ENCODE data around the gene CCDC144A. TPM values are rescaled to one million over a fixed set of nuclear protein-coding genes. Genes with fewer than 3 reads are reported as not detected.
A peak's percentile ranks its signal among the peaks of the same experiment; 100 is the strongest.

CCDC144A gene
- polyA plus RNA-seq, 3 donors = 0.05 to 0.23 TPM; not detected in 1

GRCh38 chr17:16649585-16649984 lies 40.5 kb upstream of the CCDC144A start:
- DNase-seq = no peak
- TF ChIP-seq CTCF (IDR thresholded peaks at IDR 0.05) = no peak
- Mint-ChIP-seq H3K9me3 (peaks cover 0 to 18% (median 13%) of the 10 kb centered on the region in 7 donors), H3K27ac (peak overlapping the region in 1 of 7 donors; percentile 15), H3K27me3 (ENCODE audit: low read depth in 3 of 3) (peaks cover 2 to 6% (median 2%) of the 10 kb centered on the region in 3 donors), H3K36me3 (peaks cover 33 to 42% of the 10 kb centered on the region in 2 donors), H3K4me1 (peaks cover 15% of the 10 kb centered on the region), H3K4me3 (no peak overlapping the region)
- no peak overlapping the region for H3K4me3 ChIP-seq (replicated peaks in 1 of 3; ENCODE audit: low read depth in 2 of 3, low read length in 3 of 3)
- WGBS (ENCODE audit: insufficient coverage) = 100% methylated on average over 1 of the region's 3 CpGs
- H2AFZ ChIP-seq (ENCODE audit: insufficient read depth, low read depth, low read length, poor library complexity, severe bottlenecking) = no peak overlapping the region
- peaks cover 0 to 2% of the 10 kb centered on the region in 2 donors for H3K27me3 ChIP-seq (ENCODE audit: control insufficient read depth in 2 of 2, insufficient read depth in 2 of 2, low read length in 2 of 2)
- H3K4me2 ChIP-seq (replicated peaks; ENCODE audit: extremely low read depth, low read length, poor library complexity, severe bottlenecking) = no peak overlapping the region
- H3K4me1 ChIP-seq (ENCODE audit: control insufficient read depth in 1 of 2, insufficient read depth in 2 of 2, low read length in 2 of 2) = peaks cover 12 to 16% of the 10 kb centered on the region in 2 donors
- H3K9me3 ChIP-seq (replicated peaks in 1 of 2; ENCODE audit: control insufficient read depth in 1 of 2, insufficient read depth in 1 of 2, low read length in 2 of 2) = peaks cover 0 to 6% of the 10 kb centered on the region in 2 donors
- no peak overlapping the region for H3K9ac ChIP-seq (ENCODE audit: insufficient read depth, low read length, poor library complexity, severe bottlenecking)
- H3K36me3 ChIP-seq (replicated peaks in 1 of 2; ENCODE audit: control insufficient read depth in 1 of 2, insufficient read depth in 2 of 2, low read length in 2 of 2) = peaks cover 25 to 47% of the 10 kb centered on the region in 2 donors
- H3K27ac ChIP-seq (ENCODE audit: low read depth in 1 of 2, low read length in 2 of 2) = no peak overlapping the region
- intact Hi-C loops (cut with micrococcal nuclease) = no loop called here
- H4K20me1 ChIP-seq (ENCODE audit: insufficient read depth, low read length) = no peaks in the 10 kb centered on the region
- peaks cover 5% of the 10 kb centered on the region for H3K79me2 ChIP-seq (ENCODE audit: insufficient read depth, low read length)

- Histone ChIP-seq H3K79me2 (ENCODE audit: insufficient read depth, low read length) (peaks cover 5% of the 10 kb centered on the region), H3K9ac (ENCODE audit: insufficient read depth, low read length, poor library complexity, severe bottlenecking) (no peak overlapping the region), H3K36me3 (replicated peaks in 1 of 2; ENCODE audit: control insufficient read depth in 1 of 2, insufficient read depth in 2 of 2, low read length in 2 of 2) (peaks cover 9 to 24% of the 10 kb centered on the region in 2 donors), H3K27me3 (ENCODE audit: control insufficient read depth in 2 of 2, insufficient read depth in 2 of 2, low read length in 2 of 2) (peaks cover 0 to 6% of the 10 kb centered on the region in 2 donors), H3K9me3 (replicated peaks in 1 of 2; ENCODE audit: control insufficient read depth in 1 of 2, insufficient read depth in 1 of 2, low read length in 2 of 2) (peaks cover 0 to 3% of the 10 kb centered on the region in 2 donors), H3K4me3 (replicated peaks in 1 of 3; ENCODE audit: low read depth in 2 of 3, low read length in 3 of 3) (no peak overlapping the region), H4K20me1 (ENCODE audit: insufficient read depth, low read length) (no peaks in the 10 kb centered on the region), H3K4me1 (ENCODE audit: control insufficient read depth in 1 of 2, insufficient read depth in 2 of 2, low read length in 2 of 2) (peaks cover 12 to 16% of the 10 kb centered on the region in 2 donors), H2AFZ (ENCODE audit: insufficient read depth, low read depth, low read length, poor library complexity, severe bottlenecking) (no peak overlapping the region), H3K4me2 (replicated peaks; ENCODE audit: extremely low read depth, low read length, poor library complexity, severe bottlenecking) (no peak overlapping the region), H3K27ac (ENCODE audit: low read depth in 1 of 2, low read length in 2 of 2) (no peak overlapping the region)
- no peak for TF ChIP-seq CTCF (IDR thresholded peaks at IDR 0.05)
- intact Hi-C loops (cut with micrococcal nuclease) = no loop called here
- H3K27me3 Mint-ChIP-seq (ENCODE audit: low read depth in 3 of 3) = peaks cover 2 to 7% (median 4%) of the 10 kb centered on the region in 3 donors
- H3K9me3 Mint-ChIP-seq = peaks cover under 1 to 17% (median 11%) of the 10 kb centered on the region in 7 donors
- whole genome bisulfite sequencing (ENCODE audit: insufficient coverage) = no CpG with 5 or more reads among the region's 4 CpGs
- no peak overlapping the region for H3K27ac Mint-ChIP-seq
- H3K36me3 Mint-ChIP-seq = peaks cover 18 to 25% of the 10 kb centered on the region in 2 donors
- H3K4me1 Mint-ChIP-seq = peaks cover 15% of the 10 kb centered on the region
- H3K4me3 Mint-ChIP-seq = no peak overlapping the region
- DNase-seq = no peak
These were observed 37.8 kb upstream of the CCDC144A start for GRCh38 chr17:16652252-16652651.

Measured in CD14-positive monocyte (primary cell).